Activated naive CD4-positive, alpha-beta T cell (primary cell): ENCODE data around the gene HSP90B1.

Experiments used
- DNase-seq, 4 experiments: peaks; one replicate each; lab custom pipeline; 2025; lab: John Stamatoyannopoulos, UW

HSP90B1 gene

DNA sequence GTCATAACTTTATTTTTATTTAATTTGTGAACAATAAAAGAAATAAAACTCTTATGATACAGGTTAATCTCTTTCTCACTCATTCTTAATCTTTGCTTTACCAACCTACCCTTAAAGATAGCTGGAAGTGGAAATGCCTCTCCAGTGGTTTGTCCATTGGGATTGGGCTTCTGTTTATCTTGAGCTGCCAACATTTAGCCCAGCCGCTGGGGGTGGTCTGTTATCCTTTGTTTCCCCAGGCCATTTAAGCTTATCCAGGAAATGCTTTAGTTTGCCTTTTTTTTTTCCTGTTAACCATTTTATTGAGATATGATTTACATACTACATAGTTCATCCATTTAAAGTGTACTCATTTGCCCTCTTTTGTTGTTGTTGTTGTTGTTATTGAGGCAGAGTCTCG lies 43.7 kb downstream of the HSP90B1 start:
- DNase-seq, result no peak

DNA sequence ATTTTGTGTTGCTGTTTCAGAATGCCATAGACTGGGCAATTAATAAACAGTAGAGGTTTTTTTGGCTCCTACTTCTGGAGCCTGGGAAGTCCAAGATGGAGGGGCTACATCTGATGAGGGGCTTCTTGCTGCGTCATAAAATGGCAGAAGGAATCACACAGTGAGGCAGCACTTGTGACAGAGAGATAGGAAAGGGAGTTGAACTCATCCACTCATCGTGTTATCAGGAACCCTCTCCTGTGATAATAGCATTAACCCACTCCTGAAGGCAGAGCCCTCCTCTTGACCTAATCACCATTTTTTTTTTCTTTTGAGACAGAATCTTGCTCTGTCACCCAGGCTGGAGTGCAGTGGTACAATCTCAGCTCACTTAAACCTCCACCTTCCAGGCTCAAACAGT lies 45.2 kb downstream of the HSP90B1 start:
- DNase-seq, result no peak

DNA sequence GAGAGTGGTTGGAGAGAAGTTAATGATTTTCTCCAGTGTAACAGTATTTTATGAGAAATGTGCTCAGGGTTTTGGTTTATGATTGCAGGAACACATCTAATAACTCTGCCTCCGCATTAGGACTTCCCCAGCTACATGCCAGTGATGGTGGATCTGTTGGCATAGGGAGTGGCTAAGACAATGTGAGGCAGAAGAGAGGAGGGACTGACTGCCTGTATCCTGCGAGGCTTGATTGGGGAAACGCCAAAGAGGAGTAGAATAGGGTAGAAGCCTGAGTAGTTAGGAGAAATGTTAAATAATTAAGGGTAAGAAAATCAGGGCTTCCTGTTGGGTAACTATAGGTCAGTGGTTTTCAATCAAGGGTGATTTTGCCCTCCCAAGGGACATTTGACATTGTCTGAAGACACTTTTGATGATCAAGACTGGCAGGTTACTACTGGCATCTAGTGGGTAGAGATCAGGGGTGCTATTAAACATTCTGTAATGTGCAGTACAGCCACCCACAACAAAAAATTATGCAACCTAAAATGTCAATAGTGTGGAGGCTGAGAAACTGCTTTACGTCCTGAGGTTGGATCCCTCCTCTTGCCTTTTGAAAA lies 48.3 kb downstream of the HSP90B1 start:
- DNase-seq, result no peak

GRCh38 chr12:103986829-103987228 lies 56.6 kb downstream of the HSP90B1 start:
- no peak for DNase-seq

GRCh38 chr12:103994235-103994634 lies 64.0 kb downstream of the HSP90B1 start:
- DNase-seq, result no peak

DNA sequence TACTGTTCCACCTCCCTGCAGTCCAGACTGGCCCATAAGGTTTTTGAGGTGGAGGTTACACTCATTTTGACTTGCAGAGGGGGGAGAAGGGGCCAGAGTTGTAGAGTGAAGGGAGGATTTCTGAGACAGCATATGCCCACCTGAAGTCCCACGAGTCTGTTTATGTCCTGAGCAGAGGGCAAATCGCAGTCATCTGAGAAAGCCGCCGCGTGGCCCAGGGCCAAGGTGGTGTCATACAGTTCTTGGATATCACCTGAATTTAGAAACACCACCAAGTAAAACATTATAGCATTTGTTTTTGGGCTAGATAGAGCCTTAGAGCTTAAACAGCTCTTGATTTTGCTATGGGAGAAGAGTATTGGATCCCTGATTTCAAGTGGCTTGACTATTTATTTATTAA lies 66.4 kb downstream of the HSP90B1 start:
- no peak for DNase-seq

DNA sequence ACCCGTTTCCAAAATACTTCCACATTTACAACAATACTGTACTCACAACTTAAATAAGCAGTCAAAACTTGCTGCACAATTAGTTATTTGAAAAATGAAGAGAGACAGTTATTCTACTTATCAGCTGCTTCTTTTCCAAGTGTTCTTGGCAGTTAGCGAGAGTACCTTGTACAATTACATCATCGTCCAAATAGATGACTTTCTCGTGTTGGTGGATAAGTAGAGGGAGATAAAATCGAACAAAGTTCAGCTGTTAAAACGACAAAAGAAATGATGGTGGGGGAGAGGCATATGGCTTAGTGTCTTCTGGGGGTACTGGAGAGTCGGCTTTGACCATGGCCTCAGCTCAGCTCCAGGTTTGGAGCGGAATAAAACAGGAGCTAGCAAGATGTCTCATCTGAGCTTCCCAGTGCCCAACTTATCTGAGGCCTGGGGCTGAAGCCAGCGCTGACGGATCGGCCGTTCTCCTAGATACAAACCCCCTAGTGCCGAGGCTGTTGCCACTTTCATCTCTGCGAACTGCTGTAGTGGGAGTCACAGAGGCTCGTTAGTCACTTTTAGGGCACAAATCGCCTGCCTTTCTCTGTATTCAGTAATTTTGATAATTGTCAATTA lies 67.2 kb downstream of the HSP90B1 start:
- no peak for DNase-seq
